Endothelial cell (in vitro differentiated cells): ENCODE measurements around the gene RPN2. TPM values are rescaled to one million over a fixed set of nuclear protein-coding genes. Genes with fewer than 3 reads are reported as not detected.

Experiments
- DNase-seq: peaks from one replicate; pipeline ENCODE4 v3.0.0; 2021; ENCODE audit warnings: low spot score
- H3K27ac Mint-ChIP-seq: one replicate; pipeline ENCODE4 v1.8.0; 2021; ENCODE audit warnings: mixed read lengths, inconsistent platforms; ENCODE audit not compliant: unreplicated experiment
- H3K27me3 Mint-ChIP-seq: one replicate; pipeline ENCODE4 v1.8.0; 2021; ENCODE audit warnings: mild to moderate bottlenecking, moderate library complexity, mixed read lengths, inconsistent platforms; ENCODE audit not compliant: unreplicated experiment
- H3K36me3 Mint-ChIP-seq: one replicate; pipeline ENCODE4 v1.8.0; 2021; ENCODE audit warnings: mild to moderate bottlenecking, low read depth, mixed read lengths, inconsistent platforms; ENCODE audit not compliant: unreplicated experiment
- H3K4me1 Mint-ChIP-seq: one replicate; pipeline ENCODE4 v1.8.0; 2021; ENCODE audit warnings: mild to moderate bottlenecking, mixed read lengths, inconsistent platforms; ENCODE audit not compliant: unreplicated experiment
- H3K4me3 Mint-ChIP-seq: one replicate; pipeline ENCODE4 v1.8.0; 2021; ENCODE audit warnings: mild to moderate bottlenecking, mixed read lengths, inconsistent platforms; ENCODE audit not compliant: unreplicated experiment
- H3K9me3 Mint-ChIP-seq: one replicate; pipeline ENCODE4 v1.8.0; 2021; ENCODE audit warnings: mixed read lengths, inconsistent platforms; ENCODE audit not compliant: unreplicated experiment
- CTCF ChIP-seq: fragments of 200-600 bp; sonication (generic); IDR thresholded peaks from one replicate; pipeline ENCODE4 v1.5.0; 2021; ENCODE audit warnings: antibody characterized with exemption; ENCODE audit not compliant: unreplicated experiment
- long read RNA-seq: library from polyadenylated mRNA; unstranded; transcript quantifications from one replicate; pipeline ENCODE4 v2.0.0, GENCODE V29; 2020; ENCODE audit not compliant: unreplicated experiment
- total RNA-seq: library from RNA; stranded (reverse); fragmentation: NEBNext Ultra II Directional; extraction: Animal tissue kit (Norgen Biotek cat#: 25700); gene quantifications from one replicate; pipeline ENCODE4 v1.2.1, GENCODE V29; 2021; ENCODE audit not compliant: unreplicated experiment

Gene RPN2
- total RNA-seq = 187 TPM
- long read RNA-seq, transcript RPN2-201 (17 exons, 2,515 nt) = major isoform, 269 of 328 reads
- long read RNA-seq, partial matches to known transcripts = 28 of 328 reads
- long read RNA-seq, other reads (novel, unspliced or antisense) = 31 of 328 reads

GRCh38 chr20:37178839-37179682, at the start of gene RPN2, which contains the start of gene MROH8:
Gene RPN2 (plus strand): TSS chr20:37179330. CDS start chr20:37179357, 27 bp downstream.
Gene MROH8 (minus strand): TSS chr20:37179548.
- peaks cover 15% of the 10 kb centered on the region for H3K4me1 Mint-ChIP-seq
- peak within 1 kb of the TSS; percentile 97 for H3K27ac Mint-ChIP-seq
- H3K36me3 Mint-ChIP-seq = peaks cover 12% of the 10 kb centered on the region
- H3K4me3 Mint-ChIP-seq = peak within 1 kb of the TSS; percentile 91
- peak; percentile 98 for DNase-seq
- no peak for TF ChIP-seq CTCF
- no peaks in the 10 kb centered on the region for H3K9me3 Mint-ChIP-seq
- H3K27me3 Mint-ChIP-seq = peaks cover 3% of the 10 kb centered on the region

DNA sequence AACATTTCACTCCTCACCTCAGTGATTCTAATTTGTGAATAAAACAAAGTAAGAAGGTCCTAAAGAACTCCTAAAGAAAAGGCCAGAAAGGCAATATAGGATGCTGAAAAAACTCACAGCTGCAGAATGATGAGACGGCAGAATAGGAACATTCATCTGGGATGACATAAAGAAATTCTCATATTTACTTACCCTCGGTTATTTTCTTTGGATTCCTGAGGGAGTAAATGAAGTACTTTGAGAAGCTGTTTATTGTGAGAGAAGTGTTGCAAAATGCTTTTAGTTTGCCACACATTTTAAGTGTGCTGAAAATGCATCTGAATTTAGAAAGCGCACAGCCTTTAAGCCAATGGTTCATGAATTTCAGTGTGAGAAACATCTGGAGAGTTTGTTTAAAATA, 47.6 kb upstream of the RPN2 start:
- Mint-ChIP-seq H3K27me3 (peaks cover 4% of the 10 kb centered on the region), H3K4me1 (no peaks in the 10 kb centered on the region), H3K36me3 (no peaks in the 10 kb centered on the region), H3K9me3 (no peaks in the 10 kb centered on the region), H3K27ac (no peak overlapping the region), H3K4me3 (no peak overlapping the region)
- TF ChIP-seq CTCF = no peak
- no peak for DNase-seq

DNA sequence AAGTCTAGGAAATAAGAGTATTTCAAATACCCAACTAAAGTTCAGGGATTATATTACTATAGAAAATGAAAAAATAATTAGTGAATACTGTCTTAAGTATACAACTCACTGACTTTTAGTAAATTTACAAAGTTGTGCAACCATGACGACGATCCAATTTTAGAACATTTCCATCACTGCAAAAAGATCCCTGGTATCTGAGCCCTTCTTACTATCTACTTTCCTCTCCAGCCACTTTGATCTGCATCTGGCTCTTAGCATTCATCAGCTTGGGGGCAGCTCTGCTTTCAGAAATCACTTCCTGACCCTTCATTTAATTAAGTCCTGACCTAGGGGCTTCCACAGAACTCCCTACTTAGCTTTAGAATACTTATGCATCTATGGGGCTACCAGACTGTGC, 45.2 kb upstream of the RPN2 start:
- no peak for TF ChIP-seq CTCF
- DNase-seq = no peak
- Mint-ChIP-seq H3K4me3 (no peak overlapping the region), H3K27ac (no peak overlapping the region), H3K4me1 (no peaks in the 10 kb centered on the region), H3K27me3 (peaks cover 4% of the 10 kb centered on the region), H3K9me3 (no peaks in the 10 kb centered on the region), H3K36me3 (no peaks in the 10 kb centered on the region)

- Mint-ChIP-seq H3K27ac (no peak overlapping the region), H3K9me3 (no peaks in the 10 kb centered on the region), H3K27me3 (peaks cover 4% of the 10 kb centered on the region), H3K36me3 (no peaks in the 10 kb centered on the region), H3K4me1 (no peaks in the 10 kb centered on the region), H3K4me3 (no peak overlapping the region)
- no peak for DNase-seq
- TF ChIP-seq CTCF = no peak
These were observed 41.6 kb upstream of the RPN2 start for GRCh38 chr20:37137547-37137946.

- Mint-ChIP-seq H3K9me3 (no peaks in the 10 kb centered on the region), H3K27ac (no peak overlapping the region), H3K4me3 (no peak overlapping the region), H3K4me1 (no peaks in the 10 kb centered on the region), H3K27me3 (no peaks in the 10 kb centered on the region), H3K36me3 (no peaks in the 10 kb centered on the region)
- no peak for TF ChIP-seq CTCF
- no peak for DNase-seq
These were observed 36.4 kb upstream of the RPN2 start for GRCh38 chr20:37142708-37143107.
